ENCODE measurements around the gene SIN3B. TPM values are rescaled to one million over a fixed set of nuclear protein-coding genes. Genes with fewer than 3 reads are reported as not detected.

SIN3B gene
- total RNA-seq, 6 experiments from 2014 or later: 29.6 to 39.4 (median 35.2) TPM

GRCh38 chr19:16837035-16837362 lies 7.8 kb downstream of the SIN3B start:
- no peak overlapping the region for H3K27ac Mint-ChIP-seq
- peaks cover 31% of the 10 kb centered on the region; the same call in 1 of the 2 replicates for H3K36me3 Mint-ChIP-seq (ENCODE audit: low read depth)
- H3K9me3 Mint-ChIP-seq: no peaks in the 10 kb centered on the region
- H3K27me3 Mint-ChIP-seq (ENCODE audit: insufficient read depth): peaks cover 1% of the 10 kb centered on the region; the same call in 1 of the 2 replicates
- no peak overlapping the region for H3K4me3 Mint-ChIP-seq
- DNase-seq: no peak
- no peak for TF ChIP-seq CTCF (IDR thresholded peaks at IDR 0.05)
- H3K4me1 Mint-ChIP-seq (ENCODE audit: low read depth): peaks cover 13% of the 10 kb centered on the region

GRCh38 chr19:16841391-16841926 lies 12.3 kb downstream of the SIN3B start:
- no peak overlapping the region for H3K4me3 Mint-ChIP-seq
- DNase-seq: no peak
- no peak for TF ChIP-seq CTCF (IDR thresholded peaks at IDR 0.05)
- peaks cover 1% of the 10 kb centered on the region; the same call in 1 of the 2 replicates for H3K27me3 Mint-ChIP-seq (ENCODE audit: insufficient read depth)
- H3K27ac Mint-ChIP-seq: no peak overlapping the region
- H3K36me3 Mint-ChIP-seq (ENCODE audit: low read depth): peaks cover 24% of the 10 kb centered on the region; the same call in 1 of the 2 replicates
- no peaks in the 10 kb centered on the region for H3K9me3 Mint-ChIP-seq
- H3K4me1 Mint-ChIP-seq (ENCODE audit: low read depth): peaks cover 7% of the 10 kb centered on the region; the same call in 1 of the 2 replicates

DNA sequence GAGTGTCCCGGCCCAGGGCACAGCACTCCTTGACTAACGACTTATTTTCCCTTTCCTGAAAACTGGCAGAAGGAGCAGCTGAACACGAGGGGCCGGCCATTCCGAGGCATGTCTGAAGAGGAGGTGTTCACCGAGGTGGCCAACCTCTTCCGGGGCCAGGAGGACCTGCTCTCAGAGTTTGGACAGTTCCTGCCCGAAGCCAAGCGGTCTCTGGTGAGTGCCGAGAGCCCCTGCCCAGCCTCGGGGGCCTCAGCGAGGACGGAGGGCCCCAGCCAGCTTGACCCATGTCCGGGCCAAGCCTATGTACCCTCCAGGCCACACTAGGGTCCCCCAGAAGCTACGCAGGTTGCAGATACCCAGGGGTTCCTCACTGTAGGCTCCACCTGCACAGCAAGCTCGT lies 17.7 kb downstream of the SIN3B start:
- TF ChIP-seq CTCF (IDR thresholded peaks at IDR 0.05): no peak
- no peak overlapping the region for H3K27ac Mint-ChIP-seq
- no peaks in the 10 kb centered on the region for H3K9me3 Mint-ChIP-seq
- H3K36me3 Mint-ChIP-seq (ENCODE audit: low read depth): peaks cover 38% of the 10 kb centered on the region
- H3K4me3 Mint-ChIP-seq: no peak overlapping the region
- H3K27me3 Mint-ChIP-seq (ENCODE audit: insufficient read depth): no peaks in the 10 kb centered on the region; the same call in 1 of the 2 replicates
- DNase-seq: no peak
- peaks cover 27% of the 10 kb centered on the region for H3K4me1 Mint-ChIP-seq (ENCODE audit: low read depth)

GRCh38 chr19:16847430-16847829 lies 18.2 kb downstream of the SIN3B start:
- H3K27ac Mint-ChIP-seq: no peak overlapping the region
- H3K4me1 Mint-ChIP-seq (ENCODE audit: low read depth): peaks cover 27% of the 10 kb centered on the region
- DNase-seq: no peak
- H3K27me3 Mint-ChIP-seq (ENCODE audit: insufficient read depth): no peaks in the 10 kb centered on the region; the same call in 1 of the 2 replicates
- H3K36me3 Mint-ChIP-seq (ENCODE audit: low read depth): peaks cover 43% of the 10 kb centered on the region
- TF ChIP-seq CTCF (IDR thresholded peaks at IDR 0.05): no peak
- no peak overlapping the region for H3K4me3 Mint-ChIP-seq
- H3K9me3 Mint-ChIP-seq: no peaks in the 10 kb centered on the region

DNA sequence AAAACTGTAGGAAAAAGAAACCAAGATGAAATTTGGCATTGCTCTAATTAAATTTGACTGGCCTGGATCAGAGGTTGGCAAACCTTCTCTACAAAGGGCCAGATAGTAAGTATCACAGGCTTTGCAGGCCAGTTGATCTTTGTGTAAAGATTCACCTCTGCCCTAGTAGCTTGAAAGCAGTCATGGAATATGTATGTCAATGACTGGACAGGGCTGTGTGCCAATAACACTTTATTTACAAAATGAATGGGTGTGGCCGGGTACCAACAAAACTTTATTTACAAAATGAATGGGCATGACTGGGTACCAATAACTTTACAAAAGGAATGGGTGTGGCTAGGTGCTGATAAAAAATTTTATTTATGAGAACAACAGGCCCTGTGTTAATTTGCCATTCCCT lies 20.0 kb downstream of the SIN3B start:
- peak overlapping the region; percentile 57 for H3K27ac Mint-ChIP-seq
- peaks cover 27% of the 10 kb centered on the region for H3K4me1 Mint-ChIP-seq (ENCODE audit: low read depth)
- no peaks in the 10 kb centered on the region for H3K27me3 Mint-ChIP-seq (ENCODE audit: insufficient read depth)
- H3K4me3 Mint-ChIP-seq: no peak overlapping the region
- H3K36me3 Mint-ChIP-seq (ENCODE audit: low read depth): peaks cover 43% of the 10 kb centered on the region
- no peak for TF ChIP-seq CTCF (IDR thresholded peaks at IDR 0.05)
- DNase-seq: peak; percentile 58
- no peaks in the 10 kb centered on the region for H3K9me3 Mint-ChIP-seq

All from HFFc6 (cell line).